ENCODE measurements around the gene TPRG1L. TPM values are rescaled to one million over a fixed set of nuclear protein-coding genes. Genes with fewer than 3 reads are reported as not detected.

The TPRG1L gene
- total RNA-seq, 2 experiments from 2014 or later = 15.9 to 17.3 TPM

DNA sequence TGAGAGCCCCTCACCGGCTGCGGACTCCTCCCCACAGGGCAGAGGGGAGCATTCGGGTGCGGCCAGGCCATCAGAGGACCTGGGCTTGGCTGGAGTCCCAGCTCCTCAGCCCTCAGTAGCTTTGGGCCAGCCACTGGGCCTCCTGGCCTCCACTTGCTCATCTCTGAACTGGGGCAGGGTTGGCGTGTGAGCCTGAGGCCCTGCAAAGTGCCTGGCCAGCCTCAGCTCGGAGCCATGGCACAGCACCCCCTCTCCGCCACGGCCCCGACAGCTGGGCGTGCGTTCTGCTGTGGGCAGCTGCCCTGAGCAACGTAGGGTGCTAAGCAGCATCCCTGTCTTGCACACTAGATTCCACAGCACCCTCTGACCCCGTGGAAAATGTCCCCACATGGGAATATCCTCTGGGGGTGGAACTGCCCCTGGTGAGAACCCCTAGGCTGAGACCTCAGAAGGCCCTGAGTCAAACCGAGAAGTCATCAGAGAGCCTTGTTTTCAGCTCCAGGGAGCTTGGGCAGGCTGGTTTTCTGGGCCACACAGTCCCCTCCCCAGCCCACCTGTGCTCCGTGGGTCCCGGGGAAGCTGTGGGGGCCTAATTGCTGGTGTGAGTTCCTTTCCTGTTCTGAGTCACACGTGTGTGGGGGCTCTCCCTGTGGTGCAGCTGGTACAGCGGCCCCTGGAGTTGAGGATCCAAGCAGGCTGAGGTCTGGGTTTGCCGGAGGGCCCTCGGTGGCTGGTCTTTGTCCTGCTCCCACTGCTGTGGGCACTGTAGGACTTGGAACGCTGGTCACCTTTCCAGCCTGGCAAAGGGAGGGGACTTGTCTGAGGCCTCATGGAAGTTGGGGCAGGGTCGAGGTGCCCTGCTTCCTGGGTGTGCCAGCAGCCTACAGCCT is 52.0 kb downstream of the TPRG1L start:
- ChIA-PET POLR2A (no interaction called here), CTCF (interaction anchor here (0.9 kb wide), 1 partner anchor 48 kb away, joined by 3 read pairs; no protein-coding TSS in a partner anchor)
- Mint-ChIP-seq H3K27ac (peak overlapping the region; percentile 40), H3K4me3 (no peak overlapping the region), H3K9me3 (no peaks in the 10 kb centered on the region), H3K36me3 (ENCODE audit: low read depth) (no peaks in the 10 kb centered on the region), H3K27me3 (peaks cover 6% of the 10 kb centered on the region), H3K4me1 (peaks cover 33% of the 10 kb centered on the region)
- DNase-seq = no peak

- no peak for DNase-seq
- Mint-ChIP-seq H3K4me3 (no peak overlapping the region), H3K36me3 (ENCODE audit: low read depth) (no peaks in the 10 kb centered on the region), H3K27me3 (peaks cover 6% of the 10 kb centered on the region), H3K9me3 (no peaks in the 10 kb centered on the region), H3K27ac (peak overlapping the region; percentile 40), H3K4me1 (peaks cover 33% of the 10 kb centered on the region)
- CTCF ChIA-PET = interaction anchor here (0.9 kb wide), 2 partner anchors 47 to 51 kb away, joined by 3 to 4 read pairs; no protein-coding TSS in a partner anchor
- POLR2A ChIA-PET = interaction anchor here (0.7 kb wide), 1 partner anchor 26 kb away, joined by 4 read pairs; no protein-coding TSS in a partner anchor
These were observed 52.7 kb downstream of the TPRG1L start for GRCh38 chr1:3677484-3677883.

DNA sequence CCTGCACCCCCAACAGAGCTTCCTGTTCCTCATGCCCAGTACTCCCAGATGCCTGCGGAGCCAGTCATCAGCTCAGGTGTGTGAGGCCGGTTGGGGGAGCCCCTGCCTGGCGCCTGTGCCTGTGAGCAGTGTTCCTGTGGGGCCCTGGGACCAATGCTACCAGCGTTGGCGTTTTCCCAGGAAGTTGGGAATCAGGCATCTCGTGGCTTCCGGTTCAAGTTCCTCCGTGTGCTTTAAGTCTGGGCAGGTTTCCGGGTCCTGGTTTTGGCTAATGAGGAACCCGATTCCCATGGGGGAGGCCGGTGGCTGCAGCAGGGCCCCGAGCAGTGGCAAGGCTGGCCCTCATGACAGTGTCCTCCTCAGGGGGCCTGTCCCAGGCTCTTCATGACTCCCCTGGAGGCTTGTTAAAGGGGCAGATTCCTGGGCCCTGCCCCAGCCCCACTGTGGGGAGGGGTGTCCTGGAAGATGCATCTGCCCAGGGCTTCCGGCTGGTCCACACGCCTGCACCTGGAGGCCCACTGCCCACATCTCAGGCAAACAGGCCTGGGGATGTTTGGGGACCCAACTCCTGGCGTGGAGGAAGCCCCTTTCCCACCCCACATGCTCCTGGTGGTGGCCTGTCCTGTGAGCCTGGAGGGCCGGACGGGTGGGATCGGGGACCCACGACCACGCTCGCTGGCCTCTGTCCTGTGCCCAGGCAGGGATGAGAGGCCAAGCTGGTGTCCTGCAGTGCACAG is 53.7 kb downstream of the TPRG1L start:
- H3K9me3 Mint-ChIP-seq = no peaks in the 10 kb centered on the region
- ChIA-PET POLR2A (no interaction called here), CTCF (interaction anchor here (0.9 kb wide), 1 partner anchor 52 kb away, joined by 4 read pairs; no protein-coding TSS in a partner anchor)
- H3K27me3 Mint-ChIP-seq = peaks cover 6% of the 10 kb centered on the region
- no peaks in the 10 kb centered on the region for H3K36me3 Mint-ChIP-seq (ENCODE audit: low read depth)
- no peak overlapping the region for H3K4me3 Mint-ChIP-seq
- no peak overlapping the region for H3K27ac Mint-ChIP-seq
- H3K4me1 Mint-ChIP-seq = peaks cover 29% of the 10 kb centered on the region
- DNase-seq = no peak

GRCh38 chr1:3679098-3679555 is 54.3 kb downstream of the TPRG1L start:
- Mint-ChIP-seq H3K27me3 (peaks cover 6% of the 10 kb centered on the region), H3K27ac (peak overlapping the region; percentile 35), H3K4me1 (peaks cover 28% of the 10 kb centered on the region), H3K4me3 (no peak overlapping the region), H3K36me3 (ENCODE audit: low read depth) (no peaks in the 10 kb centered on the region), H3K9me3 (no peaks in the 10 kb centered on the region)
- no peak for DNase-seq
- POLR2A ChIA-PET = no interaction called here
- CTCF ChIA-PET = no interaction called here

Other genes with a start within 250 kb of the TPRG1L start
- gene ARHGEF16, start 170.3 kb upstream of the TPRG1L start, total RNA-seq = not detected
- gene MEGF6, start 13.5 kb upstream of the TPRG1L start, total RNA-seq = 10 to 100 TPM; 15.6 to 20.2 TPM
- 10 to 100 TPM; 34.7 to 38.9 TPM for gene WRAP73, start 25.1 kb downstream of the TPRG1L start, total RNA-seq
- 1 to 10 TPM; 2.0 to 2.6 TPM for gene TP73, start 27.5 kb downstream of the TPRG1L start, total RNA-seq
- gene CCDC27, start 127.4 kb downstream of the TPRG1L start, total RNA-seq = not detected
- gene SMIM1, start 147.7 kb downstream of the TPRG1L start, total RNA-seq = not detected
- gene LRRC47, start 171.5 kb downstream of the TPRG1L start, total RNA-seq = 10 to 100 TPM; 32.4 to 33.5 TPM
- 10 to 100 TPM; 43.0 to 46.0 TPM for gene CEP104, start 232.2 kb downstream of the TPRG1L start, total RNA-seq
- 1 to 10 TPM; 9.0 to 9.5 TPM for gene DFFB, start 232.5 kb downstream of the TPRG1L start, total RNA-seq

All from activated CD4-positive, alpha-beta memory T cell treated with anti-CD3 and anti-CD28 coated beads, Interleukin-2, amount 10 ng/mL, durations not matched to agents 7 days and 5 days (primary cell).